Superior temporal gyrus (tissue), 1 donor: ENCODE measurements around the gene ZNF740.
"Not testable (repeated sequence)": the region's sequence is repeated elsewhere in the genome, so short reads cannot be mapped to it uniquely, and the experiment has no call there.

Experiments used
- DNase-seq: peaks from one replicate; pipeline ENCODE4 v3.0.0-alpha.2; 2016; ENCODE audit errors: extremely low spot score

ZNF740 gene

DNA sequence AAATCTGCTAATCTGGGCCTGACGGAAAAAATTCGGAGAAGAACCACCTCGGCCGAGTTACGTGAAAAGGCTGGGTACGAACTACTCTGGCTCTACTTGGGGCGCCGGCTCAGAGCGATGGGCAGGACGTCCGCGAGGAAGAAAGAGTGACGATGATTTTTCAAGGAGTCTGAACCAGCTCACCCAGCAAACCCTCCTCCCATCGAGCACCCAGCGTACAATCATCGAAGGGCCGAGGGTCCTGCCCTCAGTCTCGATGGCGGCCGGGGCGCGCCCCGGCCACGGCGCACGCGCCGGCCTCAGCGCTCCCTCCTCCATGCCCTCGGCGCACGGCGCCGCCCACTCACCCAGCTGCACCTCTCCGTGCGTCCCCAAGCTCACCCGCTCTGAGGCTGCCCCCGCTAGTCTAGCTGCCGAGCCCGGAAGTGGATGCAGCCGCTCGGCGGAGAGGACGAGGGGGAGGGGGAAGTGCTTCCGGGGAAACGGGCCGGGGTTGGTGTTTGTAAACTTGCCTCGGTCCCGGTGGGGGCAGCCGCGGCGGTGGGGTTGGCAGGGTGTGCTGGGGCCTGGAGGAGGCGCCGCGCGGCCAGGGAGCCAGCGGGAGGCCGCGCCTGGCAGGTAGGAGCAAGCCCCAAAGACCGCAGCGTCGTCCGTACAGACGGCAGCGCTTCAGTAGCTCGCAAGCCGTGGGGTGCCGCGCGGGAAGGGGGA is at the start of gene ZNF740, which contains the start of gene CSAD:
Gene ZNF740, plus strand, starts transcription at position 503 of the 711 bp plus-strand sequence. CDS start 1,262 bp downstream, outside the sequence.
Gene CSAD, minus strand, starts transcription at position 706 of the 711 bp plus-strand sequence. CDS start 7,455 bp downstream, outside the sequence.
- DNase-seq, result peak; percentile 96

GRCh38 chr12:53131844-53132243 is 48.7 kb upstream of the ZNF740 start:
- no peak for DNase-seq

- no peak for DNase-seq
These were observed 46.8 kb upstream of the ZNF740 start for GRCh38 chr12:53133722-53134121.

GRCh38 chr12:53143355-53143754 is 37.2 kb upstream of the ZNF740 start:
- DNase-seq, result no peak

- no peak for DNase-seq
These were observed 34.9 kb upstream of the ZNF740 start for GRCh38 chr12:53145383-53146260.

DNA sequence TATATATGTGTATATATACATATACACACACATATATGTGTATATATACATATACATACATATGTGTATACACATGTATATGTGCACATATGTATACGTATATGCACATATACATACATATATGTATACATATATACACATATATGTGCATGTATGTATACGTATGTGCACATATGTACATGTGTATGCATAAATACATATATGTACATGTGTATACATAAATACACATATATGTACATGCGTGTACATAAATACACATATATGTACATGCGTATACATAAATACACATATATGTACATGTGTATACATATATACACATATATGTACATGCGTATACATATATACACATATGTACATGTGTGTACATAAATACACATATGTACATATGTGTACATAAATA is 33.3 kb upstream of the ZNF740 start:
- DNase-seq, result no peak

GRCh38 chr12:53147653-53148052 is 32.9 kb upstream of the ZNF740 start:
- no peak for DNase-seq

DNA sequence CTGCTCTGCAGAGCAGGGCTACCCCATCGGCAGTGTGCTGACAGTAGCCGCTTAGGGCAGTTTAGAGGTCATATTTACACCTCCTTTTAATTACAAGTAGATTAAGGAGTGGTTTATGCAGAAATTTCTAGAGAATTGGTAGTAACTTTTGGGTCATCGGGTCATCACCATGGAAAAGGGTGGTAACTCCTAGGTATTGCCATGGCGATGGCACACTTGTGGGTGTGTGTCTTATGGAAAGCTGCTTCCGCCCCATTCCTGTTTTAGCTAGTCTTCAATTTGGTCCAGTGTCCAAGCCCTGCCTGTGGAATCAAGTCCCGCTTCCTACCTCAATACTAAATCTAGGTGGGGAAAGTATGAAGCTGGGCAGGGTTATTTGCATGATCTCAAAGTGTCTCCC is 29.5 kb upstream of the ZNF740 start:
- DNase-seq, result no peak

DNA sequence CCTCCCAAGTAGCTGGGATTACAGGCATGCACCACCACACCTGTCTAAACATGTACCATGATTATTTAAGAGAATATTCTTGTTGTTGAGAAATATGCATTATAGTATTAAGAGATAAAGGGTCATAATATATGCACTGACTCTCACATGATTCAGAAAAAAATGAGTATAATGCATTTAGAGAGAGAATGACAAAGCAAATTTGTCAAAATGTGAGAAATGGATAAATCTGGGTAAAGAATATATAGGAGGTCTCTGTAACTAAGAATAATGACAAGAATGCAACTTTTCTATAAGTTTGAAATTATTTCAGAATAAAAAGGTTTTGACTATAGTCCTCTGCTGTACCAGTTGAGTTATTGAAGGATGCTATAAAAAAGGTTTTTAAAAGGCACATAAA is 28.1 kb upstream of the ZNF740 start:
- DNase-seq, result no peak

- peak; percentile 81 for DNase-seq
These were observed 21.2 kb upstream of the ZNF740 start for GRCh38 chr12:53159195-53159839.

GRCh38 chr12:53160000-53160399 is 20.5 kb upstream of the ZNF740 start:
- no peak for DNase-seq

DNA sequence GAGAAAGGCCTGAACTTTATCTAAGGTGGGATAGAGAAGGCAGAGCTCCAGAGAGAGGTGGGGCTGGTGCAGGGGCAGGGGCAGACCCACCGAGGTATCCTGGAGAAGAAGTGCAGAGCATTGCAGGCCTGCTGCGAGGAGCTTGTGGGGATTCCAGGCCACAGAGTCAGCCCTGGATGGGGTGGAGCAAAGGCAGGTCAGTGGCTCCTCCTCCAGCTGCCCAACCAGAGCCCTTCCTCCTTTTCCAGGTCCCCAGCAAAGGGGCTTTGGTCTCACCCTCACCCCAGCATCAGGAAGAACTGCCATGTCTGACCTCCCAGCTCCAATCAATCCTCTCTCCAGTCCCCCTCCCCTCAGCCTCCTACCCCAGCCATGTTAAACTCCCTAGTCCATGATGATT is 19.8 kb upstream of the ZNF740 start:
- no peak for DNase-seq

- DNase-seq, result no peak
These were observed 19.2 kb upstream of the ZNF740 start for GRCh38 chr12:53161119-53161911.

- not testable (repeated sequence) for DNase-seq
These were observed 17.5 kb upstream of the ZNF740 start for GRCh38 chr12:53163008-53163407.

GRCh38 chr12:53166837-53167236 is 13.7 kb upstream of the ZNF740 start:
- no peak for DNase-seq

GRCh38 chr12:53169644-53170043 is 10.9 kb upstream of the ZNF740 start:
- DNase-seq, result no peak

- no peak for DNase-seq
These were observed 10.3 kb upstream of the ZNF740 start for GRCh38 chr12:53170215-53170614.

GRCh38 chr12:53170876-53171724 is 9.4 kb upstream of the ZNF740 start:
- DNase-seq, result no peak

DNA sequence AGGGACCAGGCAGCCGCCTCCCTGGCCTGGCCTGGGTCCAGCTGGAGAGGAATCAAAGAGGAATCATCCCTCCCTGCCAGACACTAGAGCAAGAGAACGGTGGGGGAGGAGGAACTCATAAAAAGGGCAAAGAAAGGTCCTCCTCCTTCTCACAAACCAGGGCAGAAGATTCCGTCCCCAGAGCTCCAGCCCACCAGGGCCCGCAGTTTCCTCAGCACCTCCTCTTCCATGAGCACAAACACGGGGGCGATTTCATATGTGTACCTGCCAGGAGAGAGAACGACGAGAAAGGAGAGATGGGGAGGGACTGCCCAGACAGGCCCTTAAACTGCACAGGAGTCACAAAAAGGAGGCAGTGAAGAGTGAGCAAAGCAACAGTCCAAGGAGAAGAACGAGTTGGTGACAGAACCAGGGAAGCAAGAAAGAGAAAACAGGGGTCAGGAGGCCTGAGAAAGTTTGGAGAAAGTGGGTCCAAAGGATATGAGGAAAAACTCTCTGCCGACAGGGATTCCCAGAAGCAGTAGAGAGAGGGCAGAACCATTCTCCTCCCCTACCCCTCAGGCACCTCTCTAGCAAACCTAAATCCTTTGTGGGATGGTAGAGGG is 8.7 kb upstream of the ZNF740 start:
- no peak for DNase-seq

DNA sequence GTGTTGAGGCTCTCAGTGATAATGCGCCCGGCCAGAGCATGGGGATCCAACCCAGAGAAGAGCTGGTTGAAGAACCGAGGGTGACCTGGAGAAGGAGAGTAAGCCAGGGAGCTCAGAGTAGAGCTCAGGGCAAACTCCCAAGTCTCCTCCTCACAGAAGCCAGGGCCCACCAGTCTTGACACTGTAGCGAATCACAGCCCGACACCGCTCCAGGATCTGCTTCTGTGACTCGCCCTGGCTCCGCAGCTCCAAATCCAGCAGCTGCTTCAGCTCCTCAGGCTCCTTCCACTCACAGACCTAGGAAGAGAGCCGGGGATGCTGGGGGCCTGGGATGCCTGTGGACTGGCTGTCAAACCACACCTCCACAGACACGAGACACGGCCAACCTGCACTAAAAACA is 8.2 kb upstream of the ZNF740 start:
- DNase-seq, result no peak
